ENCODE data around the gene CNNM4. TPM values are rescaled to one million over a fixed set of nuclear protein-coding genes. Genes with fewer than 3 reads are reported as not detected.

CNNM4 gene
- total RNA-seq, 1 experiment from 2014 or later: 28.3 TPM

DNA sequence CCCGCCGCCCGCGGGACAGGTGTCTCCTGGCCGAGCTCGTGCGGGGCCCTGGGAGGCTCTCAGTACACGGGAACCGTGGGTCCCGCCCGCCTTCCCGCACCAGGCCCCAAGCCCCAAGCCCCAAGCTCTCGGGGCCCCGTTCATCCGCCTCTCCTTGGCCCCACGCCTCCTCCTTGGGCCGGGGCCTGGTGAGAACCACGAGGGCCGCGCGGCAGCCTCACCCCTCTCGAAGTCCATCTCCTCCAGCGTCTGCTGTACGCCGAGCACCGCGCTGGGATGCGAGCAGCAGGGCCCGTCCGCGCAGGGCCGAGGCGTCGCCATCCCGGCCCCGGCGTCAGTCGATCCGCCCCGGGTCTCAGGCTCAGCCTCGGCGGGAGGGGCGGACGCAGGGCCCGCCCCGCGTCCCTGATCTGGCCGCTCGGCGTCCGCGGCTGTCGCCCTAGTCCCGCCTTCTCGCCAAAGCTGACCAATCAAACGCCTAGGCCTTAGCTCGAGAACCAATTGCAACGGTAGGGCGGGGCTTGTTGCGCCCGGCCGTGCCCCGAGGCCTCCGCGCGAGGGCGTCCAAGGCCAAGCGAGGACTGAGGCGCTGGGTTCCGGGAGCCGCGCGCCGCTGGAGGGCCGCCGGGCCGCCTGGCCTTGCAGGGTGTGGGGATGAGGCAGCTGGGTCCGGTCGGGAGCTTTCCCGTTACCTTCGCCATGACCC, 97.1 kb downstream of the CNNM4 start, which contains the start of gene ANKRD39:
Gene ANKRD39, minus strand, starts transcription at position 350 of the 706 bp plus-strand sequence. Its CDS starts 29 bp downstream, at position 321.
- intact Hi-C loops (cut with micrococcal nuclease; ENCODE audit: unreplicated experiment): no loop called here
- BruUV-seq (replicated peaks): no TSS peak
- peaks cover 17% of the 10 kb centered on the region for H3K4me1 Mint-ChIP-seq (ENCODE audit: low read depth, unreplicated experiment)

DNA sequence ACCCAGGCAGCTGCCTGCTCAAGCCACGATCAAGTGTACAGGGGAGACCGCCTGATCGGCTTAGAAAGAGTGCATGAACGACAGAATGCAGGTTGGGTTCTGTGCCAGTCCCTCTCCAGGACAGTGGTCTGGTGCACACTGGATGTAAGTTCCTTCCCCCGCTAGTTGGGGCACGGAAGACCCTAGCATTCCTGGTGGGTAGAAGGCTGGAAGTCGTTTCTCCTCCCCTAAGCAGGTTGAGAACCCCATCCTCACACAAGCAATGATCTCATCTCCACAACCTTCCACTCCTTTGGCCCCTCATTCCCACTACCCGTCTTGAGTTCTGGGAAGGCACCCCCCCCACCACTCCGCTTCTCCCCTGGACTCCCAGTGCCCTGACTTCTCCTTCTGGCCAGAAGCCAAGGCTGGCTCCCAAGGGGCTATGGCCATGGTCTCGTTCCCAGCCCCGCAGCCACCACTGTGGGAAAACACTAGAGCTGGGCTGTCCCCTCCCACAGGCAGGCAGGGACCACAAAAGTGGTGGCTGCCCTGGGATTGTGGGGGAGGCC, 98.5 kb downstream of the CNNM4 start:
- Mint-ChIP-seq H3K27ac (ENCODE audit: unreplicated experiment) (peak overlapping the region; percentile 89), H3K9me3 (ENCODE audit: unreplicated experiment) (no peaks in the 10 kb centered on the region), H3K4me3 (ENCODE audit: unreplicated experiment) (peak overlapping the region; percentile 68), H3K4me1 (ENCODE audit: low read depth, unreplicated experiment) (peaks cover 17% of the 10 kb centered on the region), H3K27me3 (ENCODE audit: insufficient read depth, unreplicated experiment) (no peaks in the 10 kb centered on the region), H3K36me3 (ENCODE audit: insufficient read depth, unreplicated experiment) (peaks cover 31% of the 10 kb centered on the region)
- CTCF ChIA-PET: interaction anchor here (0.5 to 2.9 kb wide), 14 partner anchors 9 to 129 kb away, joined by 3 to 72 read pairs (median 7); no protein-coding TSS in a partner anchor
- Histone ChIP-seq H3K4me3 (ENCODE audit: low read depth, low read length) (no peak overlapping the region), H3K9me3 (no peaks in the 10 kb centered on the region), H3K27me3 (replicated peaks; ENCODE audit: control insufficient read depth, insufficient read depth, low read length) (no peaks in the 10 kb centered on the region), H3K36me3 (ENCODE audit: control insufficient read depth, insufficient read depth, low read length) (peaks cover 5% of the 10 kb centered on the region; the same call in 1 of the 2 replicates), H3K4me1 (peaks cover 15% of the 10 kb centered on the region)
- intact Hi-C loops (cut with micrococcal nuclease; ENCODE audit: unreplicated experiment): loop anchor here (1.0 kb wide), 1 partner anchor 92 kb away; no protein-coding TSS in a partner anchor
- TF ChIP-seq, protein P1, sequence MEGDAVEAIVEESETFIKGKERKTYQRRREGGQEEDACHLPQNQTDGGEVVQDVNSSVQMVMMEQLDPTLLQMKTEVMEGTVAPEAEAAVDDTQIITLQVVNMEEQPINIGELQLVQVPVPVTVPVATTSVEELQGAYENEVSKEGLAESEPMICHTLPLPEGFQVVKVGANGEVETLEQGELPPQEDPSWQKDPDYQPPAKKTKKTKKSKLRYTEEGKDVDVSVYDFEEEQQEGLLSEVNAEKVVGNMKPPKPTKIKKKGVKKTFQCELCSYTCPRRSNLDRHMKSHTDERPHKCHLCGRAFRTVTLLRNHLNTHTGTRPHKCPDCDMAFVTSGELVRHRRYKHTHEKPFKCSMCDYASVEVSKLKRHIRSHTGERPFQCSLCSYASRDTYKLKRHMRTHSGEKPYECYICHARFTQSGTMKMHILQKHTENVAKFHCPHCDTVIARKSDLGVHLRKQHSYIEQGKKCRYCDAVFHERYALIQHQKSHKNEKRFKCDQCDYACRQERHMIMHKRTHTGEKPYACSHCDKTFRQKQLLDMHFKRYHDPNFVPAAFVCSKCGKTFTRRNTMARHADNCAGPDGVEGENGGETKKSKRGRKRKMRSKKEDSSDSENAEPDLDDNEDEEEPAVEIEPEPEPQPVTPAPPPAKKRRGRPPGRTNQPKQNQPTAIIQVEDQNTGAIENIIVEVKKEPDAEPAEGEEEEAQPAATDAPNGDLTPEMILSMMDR (IDR thresholded peaks at IDR 0.05; ENCODE audit: insufficient read depth in 1 of 2, low read depth in 1 of 2, low read length in 1 of 2, severe bottlenecking in 1 of 2, unreplicated experiment in 1 of 2): no peak
- BruUV-seq (replicated peaks): no TSS peak
- POLR2A ChIA-PET: interaction anchor here (1.7 to 1.8 kb wide), 2 partner anchors 7 to 9 kb away, joined by 5 to 23 read pairs; no protein-coding TSS in a partner anchor
- DNase-seq: no peak

More for the DNA sequence above, 97.1 kb downstream of the CNNM4 start, which contains the start of gene ANKRD39:
- POLR2A ChIA-PET: interaction anchor here (0.6 to 1.8 kb wide), 11 partner anchors 9 to 1089 kb away, joined by 3 to 23 read pairs (median 3); partner anchors contain the start of genes CNNM3 and SEMA4C
- Mint-ChIP-seq H3K27ac (ENCODE audit: unreplicated experiment) (peak within 1 kb of the TSS; percentile 89), H3K4me3 (ENCODE audit: unreplicated experiment) (peak within 1 kb of the TSS; percentile 68), H3K9me3 (ENCODE audit: unreplicated experiment) (no peaks in the 10 kb centered on the region), H3K36me3 (ENCODE audit: insufficient read depth, unreplicated experiment) (peaks cover 35% of the 10 kb centered on the region), H3K27me3 (ENCODE audit: insufficient read depth, unreplicated experiment) (no peaks in the 10 kb centered on the region)
- H3K4me1 ChIP-seq: peaks cover 15% of the 10 kb centered on the region
- no peaks in the 10 kb centered on the region for H3K27me3 ChIP-seq (replicated peaks; ENCODE audit: control insufficient read depth, insufficient read depth, low read length)
- DNase-seq: peak; percentile 98 to 100
- peak within 1 kb of the TSS; percentile 79 for H3K4me3 ChIP-seq (ENCODE audit: low read depth, low read length)
- CTCF ChIA-PET: interaction anchor here (0.5 to 2.9 kb wide), 37 partner anchors 10 to 719 kb away, joined by 3 to 72 read pairs (median 5); partner anchors contain the start of genes ANKRD36, CNNM3 and CNNM4
- peaks cover 4% of the 10 kb centered on the region; the same call in 1 of the 2 replicates for H3K36me3 ChIP-seq (ENCODE audit: control insufficient read depth, insufficient read depth, low read length)
- H3K9me3 ChIP-seq: no peaks in the 10 kb centered on the region
- TF ChIP-seq, protein P1 (IDR thresholded peaks at IDR 0.05; ENCODE audit: insufficient read depth in 1 of 2, low read depth in 1 of 2, low read length in 1 of 2, severe bottlenecking in 1 of 2, unreplicated experiment in 1 of 2): peak; percentile 53 to 63

DNA sequence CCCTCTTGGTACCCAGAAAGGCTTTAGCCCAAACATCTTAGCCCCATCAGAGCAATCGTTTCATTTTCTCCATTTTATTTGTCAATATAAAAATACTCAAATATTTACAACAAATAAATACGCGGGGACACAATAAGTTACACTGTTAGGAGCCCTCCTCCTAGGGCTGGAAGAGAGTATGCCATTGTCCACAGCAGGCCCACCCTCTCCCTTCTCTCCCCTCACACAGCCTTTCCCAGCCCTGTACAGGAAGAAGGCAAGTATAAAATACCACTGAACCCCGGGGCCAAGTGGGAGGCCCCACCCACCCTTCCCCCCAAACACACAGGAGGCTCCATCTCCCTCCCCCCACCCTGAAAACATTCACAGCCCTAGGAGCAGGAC, 99.0 kb downstream of the CNNM4 start:
- ChIA-PET POLR2A (no interaction called here), CTCF (interaction anchor here (1.4 kb wide), 1 partner anchor 92 kb away, joined by 4 read pairs; no protein-coding TSS in a partner anchor)
- Mint-ChIP-seq H3K4me3 (ENCODE audit: unreplicated experiment) (no peak overlapping the region), H3K9me3 (ENCODE audit: unreplicated experiment) (no peaks in the 10 kb centered on the region), H3K27ac (ENCODE audit: unreplicated experiment) (no peak overlapping the region), H3K27me3 (ENCODE audit: insufficient read depth, unreplicated experiment) (no peaks in the 10 kb centered on the region), H3K36me3 (ENCODE audit: insufficient read depth, unreplicated experiment) (peaks cover 31% of the 10 kb centered on the region), H3K4me1 (ENCODE audit: low read depth, unreplicated experiment) (peaks cover 17% of the 10 kb centered on the region)
- Histone ChIP-seq H3K4me3 (ENCODE audit: low read depth, low read length) (no peak overlapping the region), H3K27me3 (replicated peaks; ENCODE audit: control insufficient read depth, insufficient read depth, low read length) (no peaks in the 10 kb centered on the region), H3K4me1 (peaks cover 15% of the 10 kb centered on the region), H3K9me3 (no peaks in the 10 kb centered on the region), H3K36me3 (ENCODE audit: control insufficient read depth, insufficient read depth, low read length) (peaks cover 6% of the 10 kb centered on the region)
- intact Hi-C loops (cut with micrococcal nuclease; ENCODE audit: unreplicated experiment): loop anchor here (1.0 kb wide), 1 partner anchor 92 kb away; no protein-coding TSS in a partner anchor
- BruUV-seq (replicated peaks): no TSS peak
- TF ChIP-seq, protein P1 (IDR thresholded peaks at IDR 0.05; ENCODE audit: insufficient read depth in 1 of 2, low read depth in 1 of 2, low read length in 1 of 2, severe bottlenecking in 1 of 2, unreplicated experiment in 1 of 2): no peak
- no peak for DNase-seq
